Measurements from ENCODE around the gene HOXC9. TPM values are rescaled to one million over a fixed set of nuclear protein-coding genes. Genes with fewer than 3 reads are reported as not detected.

The HOXC9 gene
- total RNA-seq, 1 donor from 2014 or later, result not detected

GRCh38 chr12:54001283-54002187 is 1.6 kb downstream of the HOXC9 start:
- no peak for DNase-seq (ENCODE audit: low read depth in 2 of 2)

- DNase-seq (ENCODE audit: low read depth in 2 of 2), result no peak
Measured at GRCh38 chr12:54002278-54002914, 2.4 kb downstream of the HOXC9 start.

DNA sequence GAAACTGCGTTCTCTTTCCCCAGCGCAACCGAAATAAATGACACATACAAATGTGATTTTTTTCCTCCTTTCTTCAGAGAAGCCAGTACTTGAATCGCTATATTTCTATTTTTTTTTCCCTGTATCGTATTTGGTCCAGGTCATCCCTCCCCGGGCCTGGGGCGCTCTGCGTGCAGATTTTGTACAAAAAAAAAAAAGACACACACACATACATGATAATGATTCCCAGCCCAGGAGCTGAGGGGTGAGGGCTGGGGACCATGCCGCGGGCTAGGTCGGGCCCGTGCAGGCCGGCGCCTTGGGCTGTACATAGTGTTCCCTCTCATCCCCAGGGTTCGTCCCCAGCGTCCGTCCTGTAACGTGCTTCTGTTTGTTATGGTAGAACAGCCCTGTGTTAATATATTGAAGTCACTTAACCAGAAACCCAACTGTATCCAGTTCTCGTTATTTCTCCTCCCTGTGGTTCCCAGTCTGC is 3.0 kb downstream of the HOXC9 start:
- DNase-seq (ENCODE audit: low read depth in 2 of 2), result no peak

- no peak for DNase-seq (ENCODE audit: low read depth in 2 of 2)
Measured at GRCh38 chr12:54003625-54004024, 3.7 kb downstream of the HOXC9 start.

DNA sequence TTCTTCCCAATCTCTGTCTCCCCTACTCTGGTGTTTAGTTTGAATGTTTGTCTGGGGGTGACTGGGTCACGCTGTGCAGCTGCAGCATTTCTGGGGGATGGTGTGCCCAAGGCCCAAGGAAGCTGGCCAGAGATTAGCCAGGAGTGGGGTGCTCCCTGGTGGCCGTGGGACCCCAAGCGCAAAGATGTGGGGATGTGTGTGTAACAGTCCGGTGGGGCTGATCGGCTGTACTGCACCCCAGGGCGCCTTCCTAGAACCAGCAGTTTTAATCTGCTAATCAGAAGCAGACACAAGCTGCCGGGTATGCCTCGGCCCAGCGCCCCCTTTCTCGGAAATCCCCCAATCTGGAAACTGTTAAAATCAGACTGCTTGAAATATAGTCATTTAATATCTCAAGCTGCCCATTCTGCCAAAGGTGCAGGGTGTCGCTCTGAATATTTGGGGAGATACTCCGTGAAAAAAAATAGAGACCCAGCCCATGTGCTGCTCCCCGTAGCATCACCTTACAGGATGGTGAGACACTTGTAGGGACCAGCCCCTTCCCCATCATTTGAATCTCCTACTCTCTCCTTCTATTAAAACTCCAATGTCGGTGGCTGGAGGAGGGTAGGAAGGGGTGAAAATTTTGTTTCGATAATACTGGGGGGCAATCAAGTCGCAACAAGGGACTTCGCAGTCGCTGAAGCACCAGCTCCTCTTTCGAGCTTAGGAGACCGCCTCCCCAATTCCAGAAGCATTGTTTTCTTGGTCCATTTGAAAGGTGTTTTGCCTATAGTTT is 4.3 kb downstream of the HOXC9 start:
- DNase-seq (ENCODE audit: low read depth in 2 of 2), result no peak

GRCh38 chr12:54004841-54005530 is 5.0 kb downstream of the HOXC9 start:
- DNase-seq (ENCODE audit: low read depth in 2 of 2), result no peak

GRCh38 chr12:54005531-54005852 is 5.5 kb downstream of the HOXC9 start:
- no peak for DNase-seq (ENCODE audit: low read depth in 2 of 2)

- peak; percentile 82 to 85 for DNase-seq (ENCODE audit: low read depth in 2 of 2)
Measured at GRCh38 chr12:54005853-54006558, 6.0 kb downstream of the HOXC9 start.

- no peak for DNase-seq (ENCODE audit: low read depth in 2 of 2)
Measured at GRCh38 chr12:54006559-54007220, 6.7 kb downstream of the HOXC9 start.

DNA sequence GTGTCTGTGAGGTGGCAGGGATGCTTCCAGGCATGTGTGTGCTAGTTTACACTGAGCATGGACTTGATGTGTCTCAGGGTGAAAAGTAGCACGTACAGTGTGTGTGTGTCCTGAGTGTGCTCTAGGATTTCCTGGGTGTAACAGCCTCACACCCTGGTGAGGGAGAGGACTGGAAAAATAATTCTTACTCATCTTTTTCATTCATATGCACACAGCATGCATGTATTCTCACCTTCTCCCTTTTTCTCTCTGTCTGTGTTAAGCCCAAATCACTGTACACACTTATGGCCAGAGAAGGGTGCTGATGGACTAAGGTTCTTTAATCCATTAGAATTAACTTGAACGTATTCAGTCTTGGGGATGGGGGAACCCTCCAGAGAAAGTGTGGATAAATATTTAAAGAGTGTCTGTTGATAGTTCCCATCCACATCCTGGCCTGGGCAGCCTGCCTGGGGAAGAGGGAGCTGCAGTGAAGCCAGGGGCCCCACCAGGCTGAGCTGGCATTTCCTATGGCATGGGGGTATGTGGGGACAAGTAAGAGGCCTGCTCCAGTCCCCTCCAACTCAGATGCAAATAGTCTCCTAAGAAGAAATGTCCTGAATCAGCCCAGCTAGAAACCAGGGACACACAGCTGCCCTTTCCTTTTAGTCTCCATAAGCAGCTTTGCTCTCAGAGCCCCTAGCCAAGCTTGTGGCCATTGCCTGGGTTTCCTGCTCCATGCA is 7.7 kb downstream of the HOXC9 start:
- DNase-seq (ENCODE audit: low read depth in 2 of 2), result no peak

DNA sequence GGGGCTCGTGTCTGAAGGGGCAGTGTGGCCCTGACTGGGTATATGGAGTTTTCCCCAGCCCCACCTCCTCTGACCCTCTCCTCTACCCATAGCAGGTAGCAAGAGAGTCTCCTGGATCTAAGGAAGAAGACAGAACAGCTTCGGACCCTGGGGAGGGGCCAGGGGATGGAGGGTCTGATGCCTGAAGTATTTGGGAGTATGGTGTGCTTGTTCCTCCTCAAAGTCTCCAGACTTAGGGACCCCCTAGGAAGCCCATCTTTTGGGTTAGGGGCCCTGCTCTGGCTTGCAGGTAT is 8.2 kb downstream of the HOXC9 start:
- no peak for DNase-seq (ENCODE audit: low read depth in 2 of 2)

GRCh38 chr12:54009171-54010052 is 9.5 kb downstream of the HOXC9 start:
- DNase-seq (ENCODE audit: low read depth in 2 of 2), result no peak

GRCh38 chr12:54010053-54010971 is 10.4 kb downstream of the HOXC9 start:
- DNase-seq (ENCODE audit: low read depth in 2 of 2), result no peak

DNA sequence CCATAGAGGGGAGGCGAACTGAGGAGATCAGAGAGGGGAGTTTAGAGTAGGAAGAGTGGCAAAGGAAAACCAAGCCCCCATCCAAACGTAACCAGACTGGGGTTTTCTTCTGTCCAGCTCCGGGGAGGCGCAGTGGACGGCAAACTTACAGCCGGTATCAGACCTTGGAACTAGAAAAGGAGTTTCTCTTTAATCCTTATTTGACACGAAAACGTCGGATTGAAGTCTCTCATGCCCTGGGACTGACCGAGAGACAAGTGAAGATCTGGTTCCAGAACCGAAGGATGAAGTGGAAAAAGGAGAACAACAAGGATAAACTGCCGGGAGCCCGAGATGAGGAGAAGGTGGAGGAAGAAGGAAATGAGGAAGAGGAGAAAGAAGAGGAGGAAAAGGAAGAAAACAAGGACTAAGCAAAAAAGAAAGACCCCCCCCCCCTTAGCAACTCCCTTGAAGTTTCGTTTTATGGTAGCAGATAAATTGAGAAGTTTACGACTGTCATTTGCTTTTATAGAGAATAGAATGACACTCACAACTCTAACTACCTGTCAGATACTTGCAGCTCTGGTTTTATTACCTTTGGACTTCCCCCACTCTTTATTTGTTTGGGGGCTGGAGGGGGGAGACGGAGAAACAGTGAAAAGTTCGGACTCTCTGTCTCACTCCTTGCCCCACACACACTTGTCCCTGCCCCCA is 11.2 kb downstream of the HOXC9 start:
- DNase-seq (ENCODE audit: low read depth in 2 of 2), result no peak

- no peak for DNase-seq (ENCODE audit: low read depth in 2 of 2)
Measured at GRCh38 chr12:54011665-54012532, 11.9 kb downstream of the HOXC9 start.
